GM18505 (cell line): ENCODE results near the gene MGAT1.
"Not testable (repeated sequence)": the region's sequence is repeated elsewhere in the genome, so short reads cannot be mapped to it uniquely, and the experiment has no call there.

Experiments
- ATAC-seq: cut with Tn5 transposase; IDR thresholded peaks from one replicate; pipeline ENCODE4 v1.9.1; 2021; ENCODE audit not compliant: unreplicated experiment
- POLR2A ChIP-seq: IDR thresholded peaks from 4 replicates; pipeline ENCODE4 v1.6.1; 2011; ENCODE audit warnings: borderline replicate concordance; ENCODE audit not compliant: insufficient read depth, insufficient read length; ENCODE audit errors: extremely low read depth

MGAT1 gene

GRCh38 chr5:180830253-180831138, 27.9 kb upstream of the MGAT1 start:
- ATAC-seq = peak; percentile 52
- peak; percentile 80 for TF ChIP-seq POLR2A

GRCh38 chr5:180829726-180830125, 27.1 kb upstream of the MGAT1 start:
- TF ChIP-seq POLR2A = no peak
- no peak for ATAC-seq

- not testable (repeated sequence) for ATAC-seq
Observed at GRCh38 chr5:180828756-180829531, 26.3 kb upstream of the MGAT1 start.

- ATAC-seq = not testable (repeated sequence)
Observed at GRCh38 chr5:180827374-180827773, 24.8 kb upstream of the MGAT1 start.

GRCh38 chr5:180825768-180826525, 23.3 kb upstream of the MGAT1 start:
- no peak for TF ChIP-seq POLR2A
- no peak for ATAC-seq

- ATAC-seq = no peak
- no peak for TF ChIP-seq POLR2A
Observed at GRCh38 chr5:180824630-180825476, 22.2 kb upstream of the MGAT1 start.

- TF ChIP-seq POLR2A = no peak
- no peak for ATAC-seq
Observed at GRCh38 chr5:180823940-180824629, 21.5 kb upstream of the MGAT1 start.

- no peak for TF ChIP-seq POLR2A
- ATAC-seq = no peak
Observed at GRCh38 chr5:180823346-180823745, 20.7 kb upstream of the MGAT1 start.

GRCh38 chr5:180821538-180821937, 18.9 kb upstream of the MGAT1 start:
- ATAC-seq = no peak
- TF ChIP-seq POLR2A = no peak

- ATAC-seq = peak; percentile 57
- no peak for TF ChIP-seq POLR2A
Observed at GRCh38 chr5:180820788-180821321, 18.2 kb upstream of the MGAT1 start.

- no peak for TF ChIP-seq POLR2A
- ATAC-seq = no peak
Observed at GRCh38 chr5:180818677-180819341, 16.2 kb upstream of the MGAT1 start.

- ATAC-seq = no peak
- TF ChIP-seq POLR2A = no peak
Observed at GRCh38 chr5:180817893-180818674, 15.5 kb upstream of the MGAT1 start.
